GM23338 (cell line): ENCODE results near the gene LRRC27. TPM values are rescaled to one million over a fixed set of nuclear protein-coding genes. Genes with fewer than 3 reads are reported as not detected.

Source experiments
- ATAC-seq: fragments of 200-7000 bp; cut with Tn5 transposase; 3 replicates; pipeline ENCODE4 v1.9.1; 2020
- DNase-seq: peaks from one replicate; pipeline ENCODE4 v3.0.0-alpha.2; 2015; ENCODE audit warnings: low spot score
- H2AFZ ChIP-seq: fragments of 200-600 bp; sonication (generic); 2 replicates; pipeline ENCODE4 v1.8.0; 2016; ENCODE audit warnings: antibody characterized with exemption, mild to moderate bottlenecking, moderate library complexity
- H3F3A ChIP-seq: fragments of 200-600 bp; sonication (generic); replicated peaks from 2 replicates; pipeline ENCODE4 v1.8.0; 2017; ENCODE audit warnings: antibody characterized with exemption, mixed run types, low read depth
- H3K27ac ChIP-seq: fragments of 200-600 bp; sonication (generic); 2 replicates; pipeline ENCODE4 v1.6.1; 2016; ENCODE audit warnings: low read depth
- H3K27me3 ChIP-seq: fragments of 200-600 bp; sonication (generic); 2 replicates; pipeline ENCODE4 v1.8.0; 2016; ENCODE audit warnings: mild to moderate bottlenecking, mixed run types, moderate library complexity; ENCODE audit not compliant: insufficient read depth
- H3K36me3 ChIP-seq: fragments of 200-600 bp; sonication (generic); 2 replicates; pipeline ENCODE4 v1.8.0; 2016; ENCODE audit warnings: mild to moderate bottlenecking; ENCODE audit not compliant: insufficient read depth
- H3K4me1 ChIP-seq: fragments of 200-600 bp; sonication (generic); 2 replicates; pipeline ENCODE4 v1.8.0; 2016; ENCODE audit warnings: mild to moderate bottlenecking, moderate library complexity; ENCODE audit not compliant: insufficient read depth
- H3K4me2 ChIP-seq: fragments of 200-600 bp; sonication (generic); 2 replicates; pipeline ENCODE4 v1.7.1; 2017; ENCODE audit warnings: mixed run types
- H3K4me3 ChIP-seq: fragments of 200-600 bp; sonication (generic); 2 replicates; pipeline ENCODE4 v1.6.1; 2016; ENCODE audit warnings: mixed run types
- H3K79me2 ChIP-seq: fragments of 200-600 bp; sonication (generic); replicated peaks from 2 replicates; pipeline ENCODE4 v1.8.0; 2017; ENCODE audit warnings: mild to moderate bottlenecking; ENCODE audit not compliant: insufficient read depth
- H3K9me2 ChIP-seq: fragments of 200-600 bp; sonication (generic); 2 replicates; pipeline ENCODE4 v1.8.0; 2017; ENCODE audit not compliant: insufficient read depth
- H4K20me1 ChIP-seq: fragments of 200-600 bp; sonication (generic); replicated peaks from 2 replicates; pipeline ENCODE4 v1.8.0; 2017; ENCODE audit warnings: mild to moderate bottlenecking; ENCODE audit not compliant: insufficient read depth
- H3K27ac Mint-ChIP-seq: 2 replicates; pipeline ENCODE4 v1.8.0; 2020; ENCODE audit warnings: inconsistent platforms, mild to moderate bottlenecking, moderate library complexity, mixed read lengths
- H3K27me3 Mint-ChIP-seq: 3 replicates; pipeline ENCODE4 v1.8.0; 2022; ENCODE audit warnings: low read depth, mild to moderate bottlenecking, moderate library complexity, mixed read lengths, inconsistent platforms; ENCODE audit not compliant: insufficient read depth, poor library complexity
- H3K36me3 Mint-ChIP-seq: 3 replicates; pipeline ENCODE4 v1.8.0; 2021; ENCODE audit warnings: low read depth, mild to moderate bottlenecking, inconsistent platforms, moderate library complexity, mixed read lengths
- H3K4me1 Mint-ChIP-seq: 3 replicates; pipeline ENCODE4 v1.8.0; 2020; ENCODE audit warnings: mild to moderate bottlenecking, inconsistent platforms, mixed read lengths
- H3K4me3 Mint-ChIP-seq: 3 replicates; pipeline ENCODE4 v1.8.0; 2021; ENCODE audit warnings: moderate library complexity, mild to moderate bottlenecking, inconsistent platforms, mixed read lengths
- H3K9me3 Mint-ChIP-seq: 3 replicates; pipeline ENCODE4 v1.8.0; 2020; ENCODE audit warnings: moderate library complexity, mild to moderate bottlenecking, inconsistent platforms, mixed read lengths
- CREB1 ChIP-seq: fragments of 250-450 bp; sonication (Bioruptor Pico); IDR thresholded peaks from 2 replicates; pipeline ENCODE4 v1.5.0; 2020; ENCODE audit warnings: low read depth, mild to moderate bottlenecking, moderate library complexity
- CTCF ChIP-seq, 2 experiments: fragments of 200-600 bp in 1 of 2; sonication (generic) in 1 of 2; conservative IDR thresholded peaks; 2 replicates each; pipeline versions ENCODE4 v1.5.1 to v1.6.1; 2016 to 2017; ENCODE audit warnings: antibody characterized with exemption in 2 of 2, low read depth in 2 of 2, mild to moderate bottlenecking in 2 of 2, moderate library complexity in 1 of 2
- EZH2 ChIP-seq: fragments of 200-600 bp; sonication (generic); IDR thresholded peaks from one replicate; pipeline ENCODE4 v1.8.0; 2017; ENCODE audit warnings: antibody characterized with exemption, mild to moderate bottlenecking, low read depth; ENCODE audit not compliant: unreplicated experiment
- EZH2phosphoT487 ChIP-seq: fragments of 200-600 bp; sonication (generic); IDR thresholded peaks from one replicate; pipeline ENCODE4 v1.8.1; 2018; ENCODE audit warnings: antibody characterized with exemption; ENCODE audit not compliant: unreplicated experiment
- JUNB ChIP-seq: IDR thresholded peaks from one replicate; pipeline ENCODE4 v1.6.1; 2016; ENCODE audit warnings: antibody characterized with exemption; ENCODE audit not compliant: unreplicated experiment
- NANOG ChIP-seq: IDR thresholded peaks from 2 replicates; pipeline ENCODE4 v1.6.1; 2016; ENCODE audit warnings: antibody characterized with exemption, borderline replicate concordance
- POLR2AphosphoS5 ChIP-seq: IDR thresholded peaks from 2 replicates; pipeline ENCODE4 v1.6.1; 2016; ENCODE audit warnings: antibody characterized with exemption, low read depth
- REST ChIP-seq: IDR thresholded peaks from one replicate; pipeline ENCODE4 v1.6.1; 2018; ENCODE audit warnings: antibody characterized with exemption; ENCODE audit not compliant: unreplicated experiment
- STAT1 ChIP-seq: IDR thresholded peaks from one replicate; pipeline ENCODE4 v1.6.1; 2016; ENCODE audit warnings: antibody characterized with exemption; ENCODE audit not compliant: unreplicated experiment
- ZNF114 ChIP-seq: fragments of 250-450 bp; sonication (Bioruptor Pico); IDR thresholded peaks from 2 replicates; pipeline ENCODE4 v1.5.0; 2020; ENCODE audit warnings: mild to moderate bottlenecking, moderate library complexity
- ZNF331 ChIP-seq: fragments of 250-450 bp; sonication (Bioruptor Pico); IDR thresholded peaks from 2 replicates; pipeline ENCODE4 v1.5.0; 2020; ENCODE audit warnings: low read depth, mild to moderate bottlenecking, moderate library complexity
- ZNF462 ChIP-seq: fragments of 250-450 bp; sonication (Bioruptor Pico); IDR thresholded peaks from 2 replicates; pipeline ENCODE4 v1.5.0; 2020; ENCODE audit warnings: mild to moderate bottlenecking, moderate library complexity
- polyA plus RNA-seq: library from polyadenylated mRNA; unstranded; fragments of >200 nt; fragmentation: Nextera tagmentation; extraction: Ambion mirVana; gene quantifications from 2 replicates; pipeline ENCODE4 v1.2.1, GENCODE V29; 2016
- total RNA-seq: library from RNA; depleted of rRNA; stranded (reverse); fragments of >200 nt; shearing (Covaris generic); gene quantifications from 2 replicates; pipeline ENCODE4 v1.2.3, GENCODE V29; 2014
- TF ChIP-seq, protein P1 (sequence below): IDR thresholded peaks from 2 replicates; pipeline ENCODE4 v1.6.1; 2016; ENCODE audit warnings: antibody characterized with exemption

The LRRC27 gene
- total and polyA plus RNA-seq, 2 experiments from 2014 or later = 2.9 to 3.5 TPM

GRCh38 chr10:132397036-132397541, 65.1 kb downstream of the LRRC27 start, which contains the start of gene PWWP2B:
PWWP2B (plus strand) TSS chr10:132397200; CDS start chr10:132397227, 27 bp downstream.
- Histone ChIP-seq H2AFZ (peak within 1 kb of the TSS; percentile 32; the same call in 1 of the 2 replicates), H3K4me1 (peaks cover 7% of the 10 kb centered on the region; the same call in 1 of the 2 replicates), H3K4me3 (peak within 1 kb of the TSS; percentile 61), H3K9me2 (peaks cover 11% of the 10 kb centered on the region), H3K36me3 (no peaks in the 10 kb centered on the region), H3K4me2 (peak within 1 kb of the TSS; percentile 85), H3K27me3 (peaks cover 6% of the 10 kb centered on the region; the same call in 1 of the 2 replicates), H3F3A (no peaks in the 10 kb centered on the region), H3K27ac (no peak within 1 kb of the TSS), H3K79me2 (no peaks in the 10 kb centered on the region), H4K20me1 (no peaks in the 10 kb centered on the region)
- TF ChIP-seq ZNF114 (CRISPR knock-in tag) = no peak
- TF ChIP-seq STAT1 = no peak
- no peak for TF ChIP-seq ZNF462 (CRISPR knock-in tag)
- TF ChIP-seq CTCF (conservative IDR thresholded peaks at IDR 0.05; ENCODE audit: low read depth in 2 of 2) = no peak
- TF ChIP-seq JUNB = no peak
- TF ChIP-seq, protein P1, sequence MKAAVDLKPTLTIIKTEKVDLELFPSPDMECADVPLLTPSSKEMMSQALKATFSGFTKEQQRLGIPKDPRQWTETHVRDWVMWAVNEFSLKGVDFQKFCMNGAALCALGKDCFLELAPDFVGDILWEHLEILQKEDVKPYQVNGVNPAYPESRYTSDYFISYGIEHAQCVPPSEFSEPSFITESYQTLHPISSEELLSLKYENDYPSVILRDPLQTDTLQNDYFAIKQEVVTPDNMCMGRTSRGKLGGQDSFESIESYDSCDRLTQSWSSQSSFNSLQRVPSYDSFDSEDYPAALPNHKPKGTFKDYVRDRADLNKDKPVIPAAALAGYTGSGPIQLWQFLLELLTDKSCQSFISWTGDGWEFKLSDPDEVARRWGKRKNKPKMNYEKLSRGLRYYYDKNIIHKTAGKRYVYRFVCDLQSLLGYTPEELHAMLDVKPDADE = no peak
- no peak for TF ChIP-seq EZH2phosphoT487
- TF ChIP-seq NANOG = no peak
- TF ChIP-seq CREB1 (CRISPR knock-in tag) = no peak
- no peak for TF ChIP-seq REST
- no peak for TF ChIP-seq ZNF331 (CRISPR knock-in tag)
- TF ChIP-seq EZH2 = no peak
- no peak for TF ChIP-seq POLR2AphosphoS5
- DNase-seq = no peak
- no peak for ATAC-seq
- peak within 1 kb of the TSS; percentile 84 for H3K4me3 Mint-ChIP-seq
- peaks cover 3% of the 10 kb centered on the region; the same call in 1 of the 3 replicates for H3K36me3 Mint-ChIP-seq
- peaks cover 21% of the 10 kb centered on the region for H3K4me1 Mint-ChIP-seq
- peaks cover 4% of the 10 kb centered on the region; the same call in 1 of the 3 replicates for H3K9me3 Mint-ChIP-seq
- 0 out of 2 replicates have a peak within 1 kb of the TSS, but pooled peaks have one; percentile 56 for H3K27ac Mint-ChIP-seq
- peaks cover 7% of the 10 kb centered on the region for H3K27me3 Mint-ChIP-seq
